Measurements from ENCODE around the gene CAMK1D. TPM values are rescaled to one million over a fixed set of nuclear protein-coding genes. Genes with fewer than 3 reads are reported as not detected.

The CAMK1D gene
- polyA plus RNA-seq, 1 experiment = 1.1 TPM

DNA sequence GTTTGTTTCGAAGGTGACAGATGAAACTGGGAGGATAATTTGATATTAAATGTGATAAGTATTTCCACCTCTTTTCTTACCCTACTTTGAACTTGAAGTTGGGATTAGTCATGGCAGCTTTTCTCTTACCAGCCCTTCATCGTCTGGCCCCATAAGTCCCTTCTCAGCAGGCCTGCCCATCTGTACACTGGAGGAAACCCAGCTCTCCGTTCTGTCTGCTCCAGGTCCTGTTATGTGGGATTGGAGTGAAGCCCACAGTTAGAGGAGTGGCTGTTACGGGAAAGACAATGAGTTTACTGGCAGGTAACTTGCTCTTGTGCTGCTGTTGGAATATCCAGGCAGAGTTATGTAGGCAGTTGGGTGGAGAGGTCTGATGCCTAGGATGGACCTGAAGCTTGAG is 127.3 kb downstream of the CAMK1D start:
- no peaks in the 10 kb centered on the region for H3K36me3 ChIP-seq (ENCODE audit: control insufficient read depth, insufficient read depth, low read length)
- ChIA-PET POLR2A (no interaction called here), CTCF (no interaction called here)
- H3K27me3 ChIP-seq (ENCODE audit: control insufficient read depth, insufficient read depth, low read length) = no peaks in the 10 kb centered on the region
- TF ChIP-seq, protein P1, sequence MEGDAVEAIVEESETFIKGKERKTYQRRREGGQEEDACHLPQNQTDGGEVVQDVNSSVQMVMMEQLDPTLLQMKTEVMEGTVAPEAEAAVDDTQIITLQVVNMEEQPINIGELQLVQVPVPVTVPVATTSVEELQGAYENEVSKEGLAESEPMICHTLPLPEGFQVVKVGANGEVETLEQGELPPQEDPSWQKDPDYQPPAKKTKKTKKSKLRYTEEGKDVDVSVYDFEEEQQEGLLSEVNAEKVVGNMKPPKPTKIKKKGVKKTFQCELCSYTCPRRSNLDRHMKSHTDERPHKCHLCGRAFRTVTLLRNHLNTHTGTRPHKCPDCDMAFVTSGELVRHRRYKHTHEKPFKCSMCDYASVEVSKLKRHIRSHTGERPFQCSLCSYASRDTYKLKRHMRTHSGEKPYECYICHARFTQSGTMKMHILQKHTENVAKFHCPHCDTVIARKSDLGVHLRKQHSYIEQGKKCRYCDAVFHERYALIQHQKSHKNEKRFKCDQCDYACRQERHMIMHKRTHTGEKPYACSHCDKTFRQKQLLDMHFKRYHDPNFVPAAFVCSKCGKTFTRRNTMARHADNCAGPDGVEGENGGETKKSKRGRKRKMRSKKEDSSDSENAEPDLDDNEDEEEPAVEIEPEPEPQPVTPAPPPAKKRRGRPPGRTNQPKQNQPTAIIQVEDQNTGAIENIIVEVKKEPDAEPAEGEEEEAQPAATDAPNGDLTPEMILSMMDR (IDR thresholded peaks at IDR 0.05; ENCODE audit: insufficient read depth, low read depth, low read length) = no peak
- H3K4me3 ChIP-seq (ENCODE audit: low read depth, low read length) = no peak overlapping the region
- DNase-seq (ENCODE audit: low read depth) = no peak

DNA sequence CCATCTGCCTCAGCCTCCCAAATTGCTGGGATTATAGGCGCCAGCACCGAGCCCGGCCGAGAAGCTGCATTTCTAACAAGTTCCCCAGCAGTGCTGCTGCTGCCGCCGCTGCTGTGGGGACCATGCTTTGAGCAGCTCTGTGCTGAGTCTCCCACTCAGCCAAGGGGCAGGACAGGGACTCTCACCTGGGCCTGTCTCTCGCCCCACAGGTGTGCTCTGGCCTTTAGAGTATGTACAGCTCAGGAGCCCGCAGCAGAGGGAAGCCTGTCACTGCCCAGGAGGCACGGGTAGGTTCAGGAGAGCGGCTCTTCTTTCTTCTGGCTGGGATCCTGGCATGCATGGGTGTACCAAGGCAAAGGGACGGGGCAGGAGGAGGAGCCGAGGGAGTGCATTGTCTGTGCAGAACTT is 130.1 kb downstream of the CAMK1D start:
- Histone ChIP-seq H3K36me3 (ENCODE audit: control insufficient read depth, insufficient read depth, low read length) (no peaks in the 10 kb centered on the region), H3K27me3 (ENCODE audit: control insufficient read depth, insufficient read depth, low read length) (no peaks in the 10 kb centered on the region), H3K4me3 (ENCODE audit: low read depth, low read length) (no peak overlapping the region)
- ChIA-PET CTCF (no interaction called here), POLR2A (no interaction called here)
- no peak for DNase-seq (ENCODE audit: low read depth)
- TF ChIP-seq, protein P1 (IDR thresholded peaks at IDR 0.05; ENCODE audit: insufficient read depth, low read depth, low read length) = no peak

DNA sequence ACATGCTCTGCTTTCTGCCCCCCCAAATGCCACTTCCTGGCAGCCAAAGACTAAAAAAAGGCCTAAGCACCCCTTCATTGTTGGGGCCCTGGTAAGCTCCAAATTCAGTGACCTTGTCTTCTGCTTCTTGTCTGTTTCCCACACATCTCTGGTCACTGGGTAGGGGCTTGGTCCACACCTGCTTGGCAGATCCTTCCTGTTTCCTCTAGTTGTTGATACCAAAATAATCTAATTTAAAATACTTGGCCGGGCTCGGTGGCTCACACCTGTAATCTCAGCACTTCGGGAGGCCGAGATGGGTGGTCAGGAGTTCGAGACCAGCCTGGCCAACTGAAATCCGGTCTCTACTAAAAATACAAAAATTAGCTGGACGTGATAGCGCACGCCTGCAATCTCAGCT is 130.6 kb downstream of the CAMK1D start:
- no peak for DNase-seq (ENCODE audit: low read depth)
- Histone ChIP-seq H3K4me3 (ENCODE audit: low read depth, low read length) (no peak overlapping the region), H3K36me3 (ENCODE audit: control insufficient read depth, insufficient read depth, low read length) (no peaks in the 10 kb centered on the region), H3K27me3 (ENCODE audit: control insufficient read depth, insufficient read depth, low read length) (no peaks in the 10 kb centered on the region)
- POLR2A ChIA-PET = no interaction called here
- CTCF ChIA-PET = no interaction called here
- TF ChIP-seq, protein P1 (IDR thresholded peaks at IDR 0.05; ENCODE audit: insufficient read depth, low read depth, low read length) = no peak

DNA sequence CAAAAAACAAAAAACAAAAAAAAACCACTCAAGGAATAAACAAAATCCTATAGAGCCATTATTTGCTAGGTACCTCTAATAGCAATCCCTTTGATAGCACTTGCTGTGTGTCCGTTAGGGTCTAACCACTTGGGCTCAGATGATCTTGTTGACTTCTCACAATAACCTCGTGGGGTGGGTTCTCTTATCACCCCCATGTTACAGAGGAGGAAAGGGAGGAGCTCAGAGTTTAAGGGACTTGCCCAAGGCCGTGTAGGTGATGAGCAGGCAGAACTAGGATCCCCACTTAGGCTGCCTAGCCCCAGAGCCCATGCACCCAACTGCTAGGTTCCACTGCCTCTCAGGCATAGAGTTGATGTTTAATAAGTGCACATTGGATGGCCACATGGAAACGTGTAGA is 131.1 kb downstream of the CAMK1D start:
- CTCF ChIA-PET = no interaction called here
- Histone ChIP-seq H3K36me3 (ENCODE audit: control insufficient read depth, insufficient read depth, low read length) (no peaks in the 10 kb centered on the region), H3K4me3 (ENCODE audit: low read depth, low read length) (no peak overlapping the region), H3K27me3 (ENCODE audit: control insufficient read depth, insufficient read depth, low read length) (no peaks in the 10 kb centered on the region)
- TF ChIP-seq, protein P1 (IDR thresholded peaks at IDR 0.05; ENCODE audit: insufficient read depth, low read depth, low read length) = no peak
- no peak for DNase-seq (ENCODE audit: low read depth)
- POLR2A ChIA-PET = no interaction called here

DNA sequence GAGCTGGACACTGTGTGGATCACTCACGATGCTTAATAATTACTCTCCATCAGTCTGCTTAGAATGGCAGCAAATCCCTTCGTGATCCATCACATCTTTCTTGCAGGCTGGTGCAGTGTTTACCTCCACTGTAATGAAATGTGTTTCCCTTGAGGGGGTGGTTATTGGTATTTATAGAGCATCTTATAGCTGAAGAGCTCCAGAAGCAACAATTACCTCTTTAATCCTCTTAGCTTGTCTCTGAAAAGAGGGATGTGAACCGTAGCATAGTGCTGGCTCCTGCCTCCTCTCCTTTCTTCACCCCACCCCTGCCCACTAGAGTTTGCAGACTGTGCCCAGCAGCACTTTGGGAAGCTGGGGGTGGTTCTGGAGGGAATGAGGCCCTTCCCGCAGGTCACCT is 132.6 kb downstream of the CAMK1D start:
- no peak for DNase-seq (ENCODE audit: low read depth)
- Histone ChIP-seq H3K4me3 (ENCODE audit: low read depth, low read length) (no peak overlapping the region), H3K27me3 (ENCODE audit: control insufficient read depth, insufficient read depth, low read length) (no peaks in the 10 kb centered on the region), H3K36me3 (ENCODE audit: control insufficient read depth, insufficient read depth, low read length) (no peaks in the 10 kb centered on the region)
- TF ChIP-seq, protein P1 (IDR thresholded peaks at IDR 0.05; ENCODE audit: insufficient read depth, low read depth, low read length) = no peak
- POLR2A ChIA-PET = no interaction called here
- CTCF ChIA-PET = no interaction called here
